ENCODE measurements around the gene FAHD2A.

DNA sequence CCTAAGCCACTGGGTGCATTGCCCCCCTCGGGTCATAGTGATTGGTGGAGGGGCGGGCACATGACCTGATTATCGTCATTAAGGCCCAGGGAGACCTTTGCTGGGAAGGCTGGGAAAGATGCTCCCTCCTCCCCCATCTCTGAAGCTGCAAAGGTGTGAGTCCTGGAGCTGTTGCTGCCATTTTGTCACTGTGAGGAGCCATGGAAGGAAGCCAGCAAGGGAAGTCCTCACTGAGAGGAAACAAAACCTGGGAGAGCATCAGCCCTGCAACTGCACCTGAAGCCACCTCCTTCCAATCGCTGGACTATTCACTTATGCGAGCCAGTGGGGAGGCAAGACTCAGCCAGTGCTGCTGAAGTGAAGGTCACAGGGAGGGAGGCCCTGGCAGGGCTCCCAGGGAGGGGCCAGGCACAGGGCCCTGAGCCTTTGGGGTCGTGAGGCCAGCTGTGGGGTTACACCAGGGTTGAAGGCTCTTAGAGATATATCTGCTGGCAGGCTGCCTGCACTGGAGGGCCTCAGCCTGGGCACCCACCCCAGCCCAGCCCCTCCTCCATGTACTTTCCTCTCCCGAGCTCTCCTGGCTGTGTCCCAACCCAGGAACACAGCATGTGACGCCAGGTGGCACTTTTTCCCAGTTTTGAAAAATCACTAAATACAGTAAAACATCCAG, 10.7 kb upstream of the FAHD2A start:
- TF ChIP-seq, protein P1, sequence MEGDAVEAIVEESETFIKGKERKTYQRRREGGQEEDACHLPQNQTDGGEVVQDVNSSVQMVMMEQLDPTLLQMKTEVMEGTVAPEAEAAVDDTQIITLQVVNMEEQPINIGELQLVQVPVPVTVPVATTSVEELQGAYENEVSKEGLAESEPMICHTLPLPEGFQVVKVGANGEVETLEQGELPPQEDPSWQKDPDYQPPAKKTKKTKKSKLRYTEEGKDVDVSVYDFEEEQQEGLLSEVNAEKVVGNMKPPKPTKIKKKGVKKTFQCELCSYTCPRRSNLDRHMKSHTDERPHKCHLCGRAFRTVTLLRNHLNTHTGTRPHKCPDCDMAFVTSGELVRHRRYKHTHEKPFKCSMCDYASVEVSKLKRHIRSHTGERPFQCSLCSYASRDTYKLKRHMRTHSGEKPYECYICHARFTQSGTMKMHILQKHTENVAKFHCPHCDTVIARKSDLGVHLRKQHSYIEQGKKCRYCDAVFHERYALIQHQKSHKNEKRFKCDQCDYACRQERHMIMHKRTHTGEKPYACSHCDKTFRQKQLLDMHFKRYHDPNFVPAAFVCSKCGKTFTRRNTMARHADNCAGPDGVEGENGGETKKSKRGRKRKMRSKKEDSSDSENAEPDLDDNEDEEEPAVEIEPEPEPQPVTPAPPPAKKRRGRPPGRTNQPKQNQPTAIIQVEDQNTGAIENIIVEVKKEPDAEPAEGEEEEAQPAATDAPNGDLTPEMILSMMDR (IDR thresholded peaks at IDR 0.05), result no peak
- no peak for TF ChIP-seq POLR2AphosphoS5 (IDR thresholded peaks at IDR 0.05)
